H9 (cell line): ENCODE data around the gene OR2J2. TPM values are rescaled to one million over a fixed set of nuclear protein-coding genes. Genes with fewer than 3 reads are reported as not detected.
"Not testable (repeated sequence)": the region's sequence is repeated elsewhere in the genome, so short reads cannot be mapped to it uniquely, and the experiment has no call there.

Experiments
- DNase-seq: peaks from one replicate; pipeline ENCODE4 v3.0.0-alpha.2; 2017
- H2AFZ ChIP-seq: one replicate; pipeline ENCODE4 v1.6.1; 2013; ENCODE audit warnings: mild to moderate bottlenecking, low read length, control low read depth, moderate library complexity
- H2AK5ac ChIP-seq: 2 replicates; pipeline ENCODE4 v1.6.1; 2013; ENCODE audit warnings: low read length, control low read depth, mixed read lengths; ENCODE audit not compliant: insufficient read length
- H2BK120ac ChIP-seq: one replicate; pipeline ENCODE4 v1.6.1; 2013; ENCODE audit warnings: low read depth, mild to moderate bottlenecking, low read length, control low read depth, inconsistent platforms; ENCODE audit not compliant: poor library complexity, severe bottlenecking
- H2BK12ac ChIP-seq: 2 replicates; pipeline ENCODE4 v1.6.1; 2013; ENCODE audit warnings: low read length, control low read depth, mixed read lengths, low read depth; ENCODE audit not compliant: insufficient read length
- H2BK15ac ChIP-seq: 2 replicates; pipeline ENCODE4 v1.6.1; 2013; ENCODE audit warnings: low read depth, low read length, control low read depth
- H2BK20ac ChIP-seq: one replicate; pipeline ENCODE4 v1.6.1; 2013; ENCODE audit warnings: low read depth, mild to moderate bottlenecking, low read length, control low read depth, inconsistent platforms; ENCODE audit not compliant: poor library complexity, severe bottlenecking
- H2BK5ac ChIP-seq: 2 replicates; pipeline ENCODE4 v1.6.1; 2013; ENCODE audit warnings: low read length, control low read depth, mixed read lengths; ENCODE audit not compliant: insufficient read length
- H3K14ac ChIP-seq: 2 replicates; pipeline ENCODE4 v1.6.1; 2013; ENCODE audit warnings: low read length, control low read depth; ENCODE audit not compliant: insufficient read depth
- H3K18ac ChIP-seq: 2 replicates; pipeline ENCODE4 v1.6.1; 2013; ENCODE audit warnings: low read depth, mild to moderate bottlenecking, mixed read lengths, low read length, control low read depth; ENCODE audit not compliant: insufficient read length
- H3K23ac ChIP-seq: 2 replicates; pipeline ENCODE4 v1.6.1; 2013; ENCODE audit warnings: low read length, control low read depth, mixed read lengths, low read depth; ENCODE audit not compliant: insufficient read length
- H3K23me2 ChIP-seq: 2 replicates; pipeline ENCODE4 v1.6.1; 2013; ENCODE audit warnings: low read depth, mild to moderate bottlenecking, mixed read lengths, low read length, control low read depth; ENCODE audit not compliant: insufficient read length, poor library complexity, severe bottlenecking
- H3K27ac ChIP-seq: 2 replicates; pipeline ENCODE4 v1.5.1; 2013; ENCODE audit warnings: low read length, control low read depth, mixed read lengths, low read depth; ENCODE audit not compliant: insufficient read length
- H3K27me3 ChIP-seq: 2 replicates; pipeline ENCODE4 v1.6.1; 2013; ENCODE audit warnings: low read length, control low read depth, inconsistent platforms; ENCODE audit not compliant: insufficient read depth
- H3K4ac ChIP-seq: 2 replicates; pipeline ENCODE4 v1.6.1; 2013; ENCODE audit warnings: low read depth, mild to moderate bottlenecking, control low read depth, inconsistent platforms, low read length, moderate library complexity
- H3K4me1 ChIP-seq: 2 replicates; pipeline ENCODE4 v1.6.1; 2013; ENCODE audit warnings: low read length, control low read depth, inconsistent platforms; ENCODE audit not compliant: insufficient read depth
- H3K4me2 ChIP-seq: 2 replicates; pipeline ENCODE4 v1.6.1; 2013; ENCODE audit warnings: low read length, control low read depth, mixed read lengths; ENCODE audit not compliant: insufficient read length, insufficient read depth
- H3K56ac ChIP-seq: 2 replicates; pipeline ENCODE4 v1.6.1; 2013; ENCODE audit warnings: low read depth, mild to moderate bottlenecking, mixed read lengths, low read length, control low read depth; ENCODE audit not compliant: insufficient read length
- H3K79me1 ChIP-seq: 2 replicates; pipeline ENCODE4 v1.6.1; 2013; ENCODE audit warnings: low read depth, mild to moderate bottlenecking, moderate library complexity, low read length, control low read depth, inconsistent platforms; ENCODE audit not compliant: insufficient read depth, poor library complexity, severe bottlenecking
- H3K79me2 ChIP-seq: 2 replicates; pipeline ENCODE4 v1.6.1; 2013; ENCODE audit warnings: low read length, control low read depth, inconsistent platforms; ENCODE audit not compliant: insufficient read depth
- H3K9ac ChIP-seq: 2 replicates; pipeline ENCODE4 v1.6.1; 2013; ENCODE audit warnings: low read length, control low read depth, mixed read lengths; ENCODE audit not compliant: insufficient read length; ENCODE audit errors: extremely low read depth
- H3K9me3 ChIP-seq: one replicate; pipeline ENCODE4 v1.6.1; 2013; ENCODE audit warnings: low read depth, low read length, inconsistent platforms; ENCODE audit not compliant: control insufficient read depth
- H3T11ph ChIP-seq: one replicate; pipeline ENCODE4 v1.6.1; 2013; ENCODE audit warnings: mild to moderate bottlenecking, low read length, control low read depth, inconsistent platforms
- H4K20me1 ChIP-seq: one replicate; pipeline ENCODE4 v1.6.1; 2013; ENCODE audit not compliant: control insufficient read depth, insufficient read length, insufficient read depth
- H4K5ac ChIP-seq: 2 replicates; pipeline ENCODE4 v1.6.1; 2013; ENCODE audit warnings: low read depth, mild to moderate bottlenecking, mixed read lengths, low read length, control low read depth; ENCODE audit not compliant: insufficient read length
- H4K8ac ChIP-seq: replicated peaks from 2 replicates; pipeline ENCODE4 v1.6.1; 2013; ENCODE audit warnings: low read length, control low read depth, mixed read lengths, low read depth; ENCODE audit not compliant: insufficient read length
- H4K91ac ChIP-seq: 2 replicates; pipeline ENCODE4 v1.6.1; 2013; ENCODE audit warnings: low read depth, mild to moderate bottlenecking, moderate library complexity, mixed read lengths, low read length, control low read depth; ENCODE audit not compliant: insufficient read length
- H3K27ac Mint-ChIP-seq, 3 experiments: 2 replicates in 2 of 3; 3 replicates in 1 of 3; pipeline ENCODE4 v1.8.0; 2020 to 2021; ENCODE audit warnings: mixed read lengths in 3 of 3, mild to moderate bottlenecking in 1 of 3, moderate library complexity in 1 of 3
- H3K27me3 Mint-ChIP-seq: 2 replicates; pipeline ENCODE4 v1.8.0; 2021; ENCODE audit warnings: low read depth, mild to moderate bottlenecking, moderate library complexity, mixed read lengths
- H3K36me3 Mint-ChIP-seq, 3 experiments: 2 replicates in 2 of 3; 3 replicates in 1 of 3; pipeline ENCODE4 v1.8.0; 2020 to 2021; ENCODE audit warnings: low read depth in 3 of 3, mixed read lengths in 3 of 3; ENCODE audit not compliant: insufficient read depth in 1 of 3
- H3K4me1 Mint-ChIP-seq, 2 experiments: 2 replicates each; pipeline ENCODE4 v1.8.0; 2020; ENCODE audit warnings: mixed read lengths in 2 of 2
- H3K4me3 Mint-ChIP-seq, 2 experiments: 2 replicates in 1 of 2; 3 replicates in 1 of 2; pipeline ENCODE4 v1.8.0; 2020 to 2021; ENCODE audit warnings: mild to moderate bottlenecking in 2 of 2, mixed read lengths in 2 of 2, moderate library complexity in 1 of 2
- H3K9me3 Mint-ChIP-seq, 2 experiments: 2 replicates in 1 of 2; 3 replicates in 1 of 2; pipeline ENCODE4 v1.8.0; 2020; ENCODE audit warnings: mild to moderate bottlenecking in 2 of 2, mixed read lengths in 2 of 2, moderate library complexity in 1 of 2
- WGBS: extraction: QIAGEN DNeasy Blood & Tissue Kit; methylation state at CpG from one replicate; pipeline ENCODE4 v1.1.7; 2013; ENCODE audit warnings: missing lambda C conversion rate, low lambda C conversion rate, mixed read lengths; ENCODE audit not compliant: insufficient read length; ENCODE audit errors: extremely low coverage; 5-methylcytosine and 5-hydroxymethylcytosine counted together
- total RNA-seq: library from RNA; stranded (reverse); gene quantifications from 2 replicates; pipeline ENCODE4 v1.2.1, GENCODE V29; 2021
- TF ChIP-seq, protein P1 (sequence below): fragments of 200-600 bp; sonication (generic); conservative IDR thresholded peaks from 3 replicates; pipeline ENCODE4 v1.8.0; 2021; ENCODE audit warnings: antibody characterized with exemption, mild to moderate bottlenecking

OR2J2 gene
- total RNA-seq, 1 experiment from 2014 or later: not detected

DNA sequence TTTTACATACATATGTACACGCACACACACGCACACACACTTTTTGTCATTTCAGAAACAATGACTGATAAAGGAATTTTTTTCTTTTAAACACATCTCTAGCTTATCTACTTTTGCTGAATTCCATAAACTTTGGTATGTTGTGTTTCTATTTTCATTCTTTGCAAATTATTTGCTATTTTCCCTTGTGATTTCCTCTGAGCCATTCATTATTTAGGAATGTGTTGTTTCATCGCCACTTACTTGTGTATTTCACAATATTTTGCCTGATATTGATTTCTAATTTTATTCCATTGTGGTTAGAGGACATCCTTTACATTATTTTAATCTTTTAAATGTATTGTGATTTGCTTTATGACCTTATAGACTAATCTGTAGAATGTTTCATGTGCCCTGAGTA, 23.6 kb upstream of the OR2J2 start:
- Histone ChIP-seq H2BK20ac (no peak overlapping the region), H3K27me3 (no peaks in the 10 kb centered on the region), H3K18ac (no peak overlapping the region), H3K79me1 (no peaks in the 10 kb centered on the region), H2AFZ (no peak overlapping the region), H4K91ac (no peak overlapping the region), H3T11ph (no peak overlapping the region), H2BK12ac (no peak overlapping the region), H3K23me2 (no peaks in the 10 kb centered on the region), H3K4me1 (no peaks in the 10 kb centered on the region), H3K14ac (no peak overlapping the region), H3K4me2 (no peak overlapping the region), H3K9ac (no peak overlapping the region), H3K79me2 (no peaks in the 10 kb centered on the region), H2BK5ac (no peak overlapping the region), H3K56ac (no peak overlapping the region), H3K23ac (no peak overlapping the region), H3K9me3 (peaks cover 7% of the 10 kb centered on the region), H2BK120ac (no peak overlapping the region), H4K8ac (no peak overlapping the region), H4K20me1 (no peaks in the 10 kb centered on the region), H4K5ac (no peak overlapping the region), H3K27ac (no peak overlapping the region), H2AK5ac (no peak overlapping the region), H2BK15ac (no peak overlapping the region), H3K4ac (no peak overlapping the region)
- no peak overlapping the region for H3K4me3 Mint-ChIP-seq
- peaks cover 18 to 22% of the 10 kb centered on the region in 2 experiments; a peak in 4 of 5 replicates for H3K9me3 Mint-ChIP-seq
- peaks cover 0 to 3% of the 10 kb centered on the region in 2 experiments; a peak in 1 of 4 replicates for H3K4me1 Mint-ChIP-seq
- H3K27me3 Mint-ChIP-seq: no peaks in the 10 kb centered on the region
- no CpG with 5 or more reads among the region's 3 CpGs for WGBS
- no peak overlapping the region for H3K27ac Mint-ChIP-seq
- no peak for DNase-seq
- peaks cover 2 to 17% (median 9%) of the 10 kb centered on the region in 3 experiments; a peak in 6 of 7 replicates for H3K36me3 Mint-ChIP-seq
- TF ChIP-seq, protein P1, sequence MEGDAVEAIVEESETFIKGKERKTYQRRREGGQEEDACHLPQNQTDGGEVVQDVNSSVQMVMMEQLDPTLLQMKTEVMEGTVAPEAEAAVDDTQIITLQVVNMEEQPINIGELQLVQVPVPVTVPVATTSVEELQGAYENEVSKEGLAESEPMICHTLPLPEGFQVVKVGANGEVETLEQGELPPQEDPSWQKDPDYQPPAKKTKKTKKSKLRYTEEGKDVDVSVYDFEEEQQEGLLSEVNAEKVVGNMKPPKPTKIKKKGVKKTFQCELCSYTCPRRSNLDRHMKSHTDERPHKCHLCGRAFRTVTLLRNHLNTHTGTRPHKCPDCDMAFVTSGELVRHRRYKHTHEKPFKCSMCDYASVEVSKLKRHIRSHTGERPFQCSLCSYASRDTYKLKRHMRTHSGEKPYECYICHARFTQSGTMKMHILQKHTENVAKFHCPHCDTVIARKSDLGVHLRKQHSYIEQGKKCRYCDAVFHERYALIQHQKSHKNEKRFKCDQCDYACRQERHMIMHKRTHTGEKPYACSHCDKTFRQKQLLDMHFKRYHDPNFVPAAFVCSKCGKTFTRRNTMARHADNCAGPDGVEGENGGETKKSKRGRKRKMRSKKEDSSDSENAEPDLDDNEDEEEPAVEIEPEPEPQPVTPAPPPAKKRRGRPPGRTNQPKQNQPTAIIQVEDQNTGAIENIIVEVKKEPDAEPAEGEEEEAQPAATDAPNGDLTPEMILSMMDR: no peak

DNA sequence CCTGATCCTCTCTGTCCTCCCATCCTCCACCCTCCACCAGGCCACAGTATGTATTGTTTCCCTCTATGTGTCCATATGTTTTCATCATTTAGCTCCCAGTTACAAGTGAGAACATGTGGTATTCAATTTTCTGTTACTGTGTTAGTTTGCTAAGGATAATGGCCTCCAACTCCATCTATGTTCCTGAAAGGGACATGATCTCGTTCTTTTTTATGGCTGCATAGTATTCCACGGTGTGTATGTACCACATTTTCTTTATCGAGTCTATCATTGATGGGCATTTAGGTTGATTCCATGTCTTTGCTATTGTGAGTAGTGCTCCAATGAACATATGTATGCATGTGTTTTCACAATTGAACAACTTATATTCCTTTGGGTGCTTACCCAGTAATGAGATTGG, 21.3 kb upstream of the OR2J2 start:
- not testable (repeated sequence) for H3K79me2 ChIP-seq, H3K27me3 Mint-ChIP-seq, H3K27me3 ChIP-seq, H4K5ac ChIP-seq, H3K4me2 ChIP-seq, H4K8ac ChIP-seq, H3K18ac ChIP-seq, H3K14ac ChIP-seq, H4K20me1 ChIP-seq, H3K56ac ChIP-seq, H3K27ac ChIP-seq, H3K4me3 Mint-ChIP-seq, H4K91ac ChIP-seq, H3K4me1 Mint-ChIP-seq, H3K27ac Mint-ChIP-seq, H3K9me3 ChIP-seq, H2BK120ac ChIP-seq, H2BK20ac ChIP-seq, H3K36me3 Mint-ChIP-seq, DNase-seq, H3K9me3 Mint-ChIP-seq, H2BK5ac ChIP-seq, H3K4ac ChIP-seq, H2AFZ ChIP-seq, H2BK15ac ChIP-seq, H3K23me2 ChIP-seq, H3K79me1 ChIP-seq, H3K4me1 ChIP-seq, H2AK5ac ChIP-seq, H2BK12ac ChIP-seq, H3K23ac ChIP-seq, H3T11ph ChIP-seq, H3K9ac ChIP-seq
- WGBS: no CpG with 5 or more reads among the region's 3 CpGs
